ENCODE data around the gene NDUFAB1.

Gene NDUFAB1

GRCh38 chr16:23566724-23567123, 29.4 kb downstream of the NDUFAB1 start:
- peaks cover 88 to 100% (median 96%) of the 10 kb centered on the region in 3 donors for H3K36me3 ChIP-seq
- intact Hi-C loops (cut with DNase I; ENCODE audit: low total_unique reads): no loop called here
- H3K27ac ChIP-seq: no peak overlapping the region
- H3K4me1 ChIP-seq: peaks cover 0 to 5% (median 0%) of the 10 kb centered on the region in 4 donors
- no peaks in the 10 kb centered on the region for H3K27me3 ChIP-seq
- DNase-seq: no peak
- H3K9me3 ChIP-seq: no peaks in the 10 kb centered on the region
- no peak overlapping the region for H3K4me3 ChIP-seq
- TF ChIP-seq, protein P1, sequence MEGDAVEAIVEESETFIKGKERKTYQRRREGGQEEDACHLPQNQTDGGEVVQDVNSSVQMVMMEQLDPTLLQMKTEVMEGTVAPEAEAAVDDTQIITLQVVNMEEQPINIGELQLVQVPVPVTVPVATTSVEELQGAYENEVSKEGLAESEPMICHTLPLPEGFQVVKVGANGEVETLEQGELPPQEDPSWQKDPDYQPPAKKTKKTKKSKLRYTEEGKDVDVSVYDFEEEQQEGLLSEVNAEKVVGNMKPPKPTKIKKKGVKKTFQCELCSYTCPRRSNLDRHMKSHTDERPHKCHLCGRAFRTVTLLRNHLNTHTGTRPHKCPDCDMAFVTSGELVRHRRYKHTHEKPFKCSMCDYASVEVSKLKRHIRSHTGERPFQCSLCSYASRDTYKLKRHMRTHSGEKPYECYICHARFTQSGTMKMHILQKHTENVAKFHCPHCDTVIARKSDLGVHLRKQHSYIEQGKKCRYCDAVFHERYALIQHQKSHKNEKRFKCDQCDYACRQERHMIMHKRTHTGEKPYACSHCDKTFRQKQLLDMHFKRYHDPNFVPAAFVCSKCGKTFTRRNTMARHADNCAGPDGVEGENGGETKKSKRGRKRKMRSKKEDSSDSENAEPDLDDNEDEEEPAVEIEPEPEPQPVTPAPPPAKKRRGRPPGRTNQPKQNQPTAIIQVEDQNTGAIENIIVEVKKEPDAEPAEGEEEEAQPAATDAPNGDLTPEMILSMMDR (IDR thresholded peaks at IDR 0.05): no peak

DNA sequence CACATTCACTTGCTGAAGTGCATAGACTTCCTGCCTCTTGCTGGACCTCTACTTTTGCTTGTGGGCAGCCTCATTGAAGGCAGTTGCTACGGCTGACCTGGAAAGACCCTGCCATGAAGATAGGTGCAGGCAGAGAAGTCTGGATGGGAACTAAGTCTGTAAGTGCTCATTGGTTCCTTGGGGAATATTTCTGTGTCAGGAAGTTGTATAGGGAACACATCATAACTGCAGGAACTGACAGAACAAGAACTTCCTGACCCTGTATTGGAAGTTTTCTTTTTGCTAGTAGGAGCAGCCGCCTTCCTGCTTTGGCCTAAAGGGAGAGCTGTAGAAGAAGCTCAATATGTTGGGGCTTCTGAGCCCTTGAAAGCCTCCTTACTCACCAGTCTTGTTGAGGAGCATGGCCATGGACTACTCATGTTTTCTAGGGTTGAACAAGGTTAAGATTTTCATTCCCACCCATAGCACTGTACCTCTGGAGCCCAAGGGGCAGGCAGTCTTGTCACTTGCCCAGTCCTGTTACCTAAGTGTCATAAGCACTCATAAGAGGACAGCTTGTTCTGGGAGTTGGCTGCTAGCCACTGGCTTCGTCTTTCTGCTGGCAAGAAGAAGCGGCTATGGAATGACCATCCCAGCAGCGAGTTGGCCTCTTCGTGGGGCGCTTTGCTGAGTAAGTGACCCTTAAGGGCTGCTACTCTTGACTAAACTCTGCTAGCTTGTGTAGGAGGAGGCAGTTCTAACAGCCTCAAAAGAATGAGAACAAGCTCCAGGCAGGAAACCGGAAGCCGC, 31.3 kb downstream of the NDUFAB1 start:
- H3K9me3 ChIP-seq: no peaks in the 10 kb centered on the region
- peaks cover 75 to 97% (median 90%) of the 10 kb centered on the region in 3 donors for H3K36me3 ChIP-seq
- peaks cover 0 to 16% (median 10%) of the 10 kb centered on the region in 4 donors for H3K4me1 ChIP-seq
- peak overlapping the region in 1 of 2 donors; percentile 9 for H3K27ac ChIP-seq
- TF ChIP-seq, protein P1 (IDR thresholded peaks at IDR 0.05): no peak
- H3K4me3 ChIP-seq: no peak overlapping the region
- intact Hi-C loops (cut with DNase I; ENCODE audit: low total_unique reads): no loop called here
- peak; percentile 36 to 72 for DNase-seq
- no peaks in the 10 kb centered on the region for H3K27me3 ChIP-seq

GRCh38 chr16:23563186-23563585, 32.9 kb downstream of the NDUFAB1 start:
- peaks cover 71 to 90% (median 81%) of the 10 kb centered on the region in 3 donors for H3K36me3 ChIP-seq
- H3K4me3 ChIP-seq: no peak overlapping the region
- no peak overlapping the region for H3K27ac ChIP-seq
- H3K9me3 ChIP-seq: no peaks in the 10 kb centered on the region
- TF ChIP-seq, protein P1 (IDR thresholded peaks at IDR 0.05): no peak
- peaks cover 0 to 32% (median 23%) of the 10 kb centered on the region in 4 donors for H3K4me1 ChIP-seq
- H3K27me3 ChIP-seq: no peaks in the 10 kb centered on the region
- DNase-seq: peak in 1 of 2 donors; percentile 17
- intact Hi-C loops (cut with DNase I; ENCODE audit: low total_unique reads): no loop called here

DNA sequence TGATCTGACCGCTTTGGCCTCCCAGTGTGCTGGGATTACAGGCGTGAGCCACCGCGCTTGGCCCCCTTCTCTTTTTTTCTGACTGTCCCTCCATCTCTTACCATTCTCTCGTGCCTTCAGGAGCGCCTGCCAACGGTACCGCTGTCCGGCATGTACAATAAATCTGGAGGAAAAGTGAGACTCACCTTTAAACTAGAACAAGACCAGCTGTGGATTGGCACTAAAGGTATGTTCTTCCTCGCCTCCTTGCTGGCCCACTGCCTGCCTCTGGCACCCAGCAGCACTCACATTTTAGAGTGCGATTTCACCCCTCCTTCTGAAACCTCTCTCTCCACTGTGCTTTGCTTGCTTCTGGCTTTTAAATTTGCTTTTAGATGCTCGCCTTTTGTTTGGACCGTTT, 33.6 kb downstream of the NDUFAB1 start:
- intact Hi-C loops (cut with DNase I; ENCODE audit: low total_unique reads): no loop called here
- no peaks in the 10 kb centered on the region for H3K27me3 ChIP-seq
- peaks cover 0 to 33% (median 26%) of the 10 kb centered on the region in 4 donors for H3K4me1 ChIP-seq
- no peak overlapping the region for H3K27ac ChIP-seq
- no peak overlapping the region for H3K4me3 ChIP-seq
- DNase-seq: peak in 1 of 2 donors; percentile 12
- H3K36me3 ChIP-seq: peaks cover 64 to 88% (median 75%) of the 10 kb centered on the region in 3 donors
- TF ChIP-seq, protein P1 (IDR thresholded peaks at IDR 0.05): no peak
- no peaks in the 10 kb centered on the region for H3K9me3 ChIP-seq

DNA sequence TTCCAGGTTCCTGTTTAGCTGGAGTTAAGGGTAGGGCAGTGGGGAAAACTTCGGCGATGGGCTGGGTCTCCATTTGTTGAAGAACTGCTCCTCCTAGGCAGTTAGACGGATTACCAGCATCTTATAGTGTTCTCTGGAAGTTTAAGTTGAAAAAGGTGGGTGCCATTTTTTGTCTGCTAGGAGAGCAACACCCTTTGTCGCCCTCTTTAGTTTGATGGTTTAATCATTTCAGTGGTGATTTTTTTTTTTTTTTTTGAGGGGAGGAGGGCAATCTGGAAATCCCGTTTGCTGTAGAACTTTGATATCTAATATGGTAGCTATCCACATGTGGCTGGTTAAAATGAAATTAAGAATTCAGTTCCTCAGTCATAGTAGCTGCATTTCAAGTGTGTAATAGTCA, 34.5 kb downstream of the NDUFAB1 start:
- H3K4me3 ChIP-seq: no peak overlapping the region
- no peak for DNase-seq
- intact Hi-C loops (cut with DNase I; ENCODE audit: low total_unique reads): no loop called here
- TF ChIP-seq, protein P1 (IDR thresholded peaks at IDR 0.05): no peak
- H3K9me3 ChIP-seq: no peaks in the 10 kb centered on the region
- peaks cover 55 to 79% (median 66%) of the 10 kb centered on the region in 3 donors for H3K36me3 ChIP-seq
- H3K27me3 ChIP-seq: no peaks in the 10 kb centered on the region
- peaks cover 0 to 37% (median 28%) of the 10 kb centered on the region in 4 donors for H3K4me1 ChIP-seq
- H3K27ac ChIP-seq: no peak overlapping the region

All from tibial artery (tissue), 4 donors.